MM.1S (cell line): ENCODE results near the gene SCYL2.
"Not testable (repeated sequence)": the region's sequence is repeated elsewhere in the genome, so short reads cannot be mapped to it uniquely, and the experiment has no call there.

ENCODE experiments used
- DNase-seq: peaks from one replicate; pipeline ENCODE4 v3.0.0-alpha.2; 2015
- H2AFZ ChIP-seq: fragments of 300-600 bp; sonication (generic); 2 replicates; pipeline ENCODE4 v1.6.0; 2016; ENCODE audit warnings: antibody characterized with exemption, low read length
- H3F3A ChIP-seq: fragments of 300-600 bp; sonication (generic); 2 replicates; pipeline ENCODE4 v1.6.1; 2016; ENCODE audit warnings: mild to moderate bottlenecking, antibody characterized with exemption, low read length, moderate library complexity, mixed read lengths; ENCODE audit not compliant: insufficient read depth
- H3K27ac ChIP-seq: fragments of 300-600 bp; sonication (generic); 2 replicates; pipeline ENCODE4 v1.5.1; 2016; ENCODE audit warnings: mild to moderate bottlenecking, low read length
- H3K27me3 ChIP-seq: fragments of 300-600 bp; sonication (generic); replicated peaks from 2 replicates; pipeline ENCODE4 v1.6.0; 2016; ENCODE audit warnings: low read length; ENCODE audit not compliant: insufficient read depth
- H3K36me3 ChIP-seq: fragments of 300-600 bp; sonication (generic); replicated peaks from 2 replicates; pipeline ENCODE4 v1.6.1; 2016; ENCODE audit warnings: mild to moderate bottlenecking, low read length, mixed read lengths; ENCODE audit not compliant: insufficient read depth
- H3K4me1 ChIP-seq: fragments of 300-600 bp; sonication (generic); 2 replicates; pipeline ENCODE4 v1.6.1; 2016; ENCODE audit warnings: low read length, mixed read lengths
- H3K4me2 ChIP-seq: fragments of 300-600 bp; sonication (generic); 2 replicates; pipeline ENCODE4 v1.6.0; 2016; ENCODE audit warnings: low read depth, low read length
- H3K4me3 ChIP-seq: fragments of 300-600 bp; sonication (generic); 2 replicates; pipeline ENCODE4 v1.5.1; 2016; ENCODE audit warnings: low read length, mixed read lengths
- H3K79me2 ChIP-seq: fragments of 300-600 bp; sonication (generic); 2 replicates; pipeline ENCODE4 v1.6.1; 2016; ENCODE audit warnings: mixed run types, low read length, mixed read lengths
- H3K9ac ChIP-seq: fragments of 300-600 bp; sonication (generic); 2 replicates; pipeline ENCODE4 v1.6.1; 2016; ENCODE audit warnings: low read length, mixed read lengths
- H3K9me2 ChIP-seq: fragments of 300-600 bp; sonication (generic); replicated peaks from 2 replicates; pipeline ENCODE4 v1.6.1; 2016; ENCODE audit warnings: mild to moderate bottlenecking, low read length, mixed read lengths; ENCODE audit not compliant: insufficient read depth
- H3K9me3 ChIP-seq: fragments of 300-600 bp; sonication (generic); replicated peaks from 2 replicates; pipeline ENCODE4 v1.6.1; 2016; ENCODE audit warnings: mild to moderate bottlenecking, low read length, mixed read lengths; ENCODE audit not compliant: insufficient read depth
- H4K20me1 ChIP-seq: fragments of 300-600 bp; sonication (generic); 2 replicates; pipeline ENCODE4 v1.6.1; 2016; ENCODE audit warnings: mild to moderate bottlenecking, low read length, moderate library complexity, mixed read lengths; ENCODE audit not compliant: insufficient read depth
- EZH2 ChIP-seq: fragments of 300-600 bp; sonication (generic); optimal IDR thresholded peaks from 2 replicates; pipeline ENCODE3; 2017; ENCODE audit warnings: low read depth, mild to moderate bottlenecking, antibody characterized with exemption, low read length, mixed read lengths
- EZH2phosphoT487 ChIP-seq: fragments of 300-600 bp; sonication (generic); IDR thresholded peaks from 2 replicates; pipeline ENCODE4 v1.6.1; 2018; ENCODE audit warnings: antibody characterized with exemption, low read length
- TF ChIP-seq, protein P1 (sequence below): fragments of 300-600 bp; sonication (generic); IDR thresholded peaks from 2 replicates; pipeline ENCODE4 v1.5.1; 2016; ENCODE audit warnings: antibody characterized with exemption, low read length, mixed read lengths

The SCYL2 gene, protein sequence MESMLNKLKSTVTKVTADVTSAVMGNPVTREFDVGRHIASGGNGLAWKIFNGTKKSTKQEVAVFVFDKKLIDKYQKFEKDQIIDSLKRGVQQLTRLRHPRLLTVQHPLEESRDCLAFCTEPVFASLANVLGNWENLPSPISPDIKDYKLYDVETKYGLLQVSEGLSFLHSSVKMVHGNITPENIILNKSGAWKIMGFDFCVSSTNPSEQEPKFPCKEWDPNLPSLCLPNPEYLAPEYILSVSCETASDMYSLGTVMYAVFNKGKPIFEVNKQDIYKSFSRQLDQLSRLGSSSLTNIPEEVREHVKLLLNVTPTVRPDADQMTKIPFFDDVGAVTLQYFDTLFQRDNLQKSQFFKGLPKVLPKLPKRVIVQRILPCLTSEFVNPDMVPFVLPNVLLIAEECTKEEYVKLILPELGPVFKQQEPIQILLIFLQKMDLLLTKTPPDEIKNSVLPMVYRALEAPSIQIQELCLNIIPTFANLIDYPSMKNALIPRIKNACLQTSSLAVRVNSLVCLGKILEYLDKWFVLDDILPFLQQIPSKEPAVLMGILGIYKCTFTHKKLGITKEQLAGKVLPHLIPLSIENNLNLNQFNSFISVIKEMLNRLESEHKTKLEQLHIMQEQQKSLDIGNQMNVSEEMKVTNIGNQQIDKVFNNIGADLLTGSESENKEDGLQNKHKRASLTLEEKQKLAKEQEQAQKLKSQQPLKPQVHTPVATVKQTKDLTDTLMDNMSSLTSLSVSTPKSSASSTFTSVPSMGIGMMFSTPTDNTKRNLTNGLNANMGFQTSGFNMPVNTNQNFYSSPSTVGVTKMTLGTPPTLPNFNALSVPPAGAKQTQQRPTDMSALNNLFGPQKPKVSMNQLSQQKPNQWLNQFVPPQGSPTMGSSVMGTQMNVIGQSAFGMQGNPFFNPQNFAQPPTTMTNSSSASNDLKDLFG

DNA sequence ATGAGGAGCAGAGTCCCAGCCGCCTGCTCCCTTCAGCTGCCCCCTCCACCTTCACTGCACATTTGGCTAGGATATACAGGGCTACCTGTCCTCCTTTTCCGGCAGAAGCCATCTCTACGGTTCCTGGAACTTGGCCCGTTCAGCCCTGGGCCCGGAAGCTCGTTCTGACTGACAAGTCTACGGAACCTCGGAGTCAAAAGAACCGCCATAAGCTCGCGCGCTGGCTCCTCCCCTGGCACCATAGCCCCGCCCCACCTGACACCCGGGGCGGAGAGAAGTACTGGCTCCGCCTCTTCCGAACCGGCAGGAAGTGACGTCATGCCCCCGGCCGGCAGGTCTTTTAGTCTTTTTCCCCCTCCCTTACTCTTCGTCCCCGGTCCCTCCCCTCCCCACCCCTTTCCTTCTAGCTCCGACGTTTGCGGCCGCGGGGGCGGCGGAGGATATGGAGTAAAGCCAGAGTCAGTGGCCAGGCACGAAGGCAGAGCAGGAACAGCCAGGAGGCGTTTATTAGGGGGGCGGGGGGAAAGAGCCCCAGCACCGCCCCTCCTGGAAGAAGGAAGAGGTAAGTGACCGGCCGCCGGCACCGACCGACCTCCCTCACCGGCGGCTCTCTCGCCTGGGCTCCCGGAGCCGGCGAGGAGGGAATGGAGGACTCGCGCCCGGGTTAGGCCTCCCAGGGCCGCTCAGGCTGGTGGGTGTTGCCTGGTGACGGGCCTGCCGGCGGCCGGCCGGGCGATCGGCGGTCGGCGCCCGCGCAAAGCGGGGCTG, at the start of gene SCYL2, which contains the start of gene DEPDC4:
SCYL2 (plus strand) TSS at position 343 of the 768 bp plus-strand sequence. CDS start 15,794 bp downstream, outside the sequence.
DEPDC4 (minus strand) TSS at position 245 of the 768 bp plus-strand sequence; CDS start at position 242, 3 bp downstream.
- peak within 1 kb of the TSS; percentile 77 for H3K4me2 ChIP-seq
- H3K9me2 ChIP-seq: no peaks in the 10 kb centered on the region
- no peaks in the 10 kb centered on the region for H3K36me3 ChIP-seq
- peaks cover 47% of the 10 kb centered on the region for H3K79me2 ChIP-seq
- DNase-seq: peak; percentile 90
- peaks cover 16% of the 10 kb centered on the region for H3K4me1 ChIP-seq
- no peaks in the 10 kb centered on the region for H4K20me1 ChIP-seq
- no peaks in the 10 kb centered on the region for H3K27me3 ChIP-seq
- H3K27ac ChIP-seq: peak within 1 kb of the TSS; percentile 91
- H3K9ac ChIP-seq: peak within 1 kb of the TSS; percentile 92
- peak within 1 kb of the TSS; percentile 80 for H3K4me3 ChIP-seq
- TF ChIP-seq EZH2 (no peak), EZH2phosphoT487 (no peak)
- TF ChIP-seq, protein P1, sequence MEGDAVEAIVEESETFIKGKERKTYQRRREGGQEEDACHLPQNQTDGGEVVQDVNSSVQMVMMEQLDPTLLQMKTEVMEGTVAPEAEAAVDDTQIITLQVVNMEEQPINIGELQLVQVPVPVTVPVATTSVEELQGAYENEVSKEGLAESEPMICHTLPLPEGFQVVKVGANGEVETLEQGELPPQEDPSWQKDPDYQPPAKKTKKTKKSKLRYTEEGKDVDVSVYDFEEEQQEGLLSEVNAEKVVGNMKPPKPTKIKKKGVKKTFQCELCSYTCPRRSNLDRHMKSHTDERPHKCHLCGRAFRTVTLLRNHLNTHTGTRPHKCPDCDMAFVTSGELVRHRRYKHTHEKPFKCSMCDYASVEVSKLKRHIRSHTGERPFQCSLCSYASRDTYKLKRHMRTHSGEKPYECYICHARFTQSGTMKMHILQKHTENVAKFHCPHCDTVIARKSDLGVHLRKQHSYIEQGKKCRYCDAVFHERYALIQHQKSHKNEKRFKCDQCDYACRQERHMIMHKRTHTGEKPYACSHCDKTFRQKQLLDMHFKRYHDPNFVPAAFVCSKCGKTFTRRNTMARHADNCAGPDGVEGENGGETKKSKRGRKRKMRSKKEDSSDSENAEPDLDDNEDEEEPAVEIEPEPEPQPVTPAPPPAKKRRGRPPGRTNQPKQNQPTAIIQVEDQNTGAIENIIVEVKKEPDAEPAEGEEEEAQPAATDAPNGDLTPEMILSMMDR: no peak
- H3K9me3 ChIP-seq: no peaks in the 10 kb centered on the region
- H3F3A ChIP-seq: peaks cover 10% of the 10 kb centered on the region; the same call in 1 of the 2 replicates
- H2AFZ ChIP-seq: peak within 1 kb of the TSS; percentile 91

DNA sequence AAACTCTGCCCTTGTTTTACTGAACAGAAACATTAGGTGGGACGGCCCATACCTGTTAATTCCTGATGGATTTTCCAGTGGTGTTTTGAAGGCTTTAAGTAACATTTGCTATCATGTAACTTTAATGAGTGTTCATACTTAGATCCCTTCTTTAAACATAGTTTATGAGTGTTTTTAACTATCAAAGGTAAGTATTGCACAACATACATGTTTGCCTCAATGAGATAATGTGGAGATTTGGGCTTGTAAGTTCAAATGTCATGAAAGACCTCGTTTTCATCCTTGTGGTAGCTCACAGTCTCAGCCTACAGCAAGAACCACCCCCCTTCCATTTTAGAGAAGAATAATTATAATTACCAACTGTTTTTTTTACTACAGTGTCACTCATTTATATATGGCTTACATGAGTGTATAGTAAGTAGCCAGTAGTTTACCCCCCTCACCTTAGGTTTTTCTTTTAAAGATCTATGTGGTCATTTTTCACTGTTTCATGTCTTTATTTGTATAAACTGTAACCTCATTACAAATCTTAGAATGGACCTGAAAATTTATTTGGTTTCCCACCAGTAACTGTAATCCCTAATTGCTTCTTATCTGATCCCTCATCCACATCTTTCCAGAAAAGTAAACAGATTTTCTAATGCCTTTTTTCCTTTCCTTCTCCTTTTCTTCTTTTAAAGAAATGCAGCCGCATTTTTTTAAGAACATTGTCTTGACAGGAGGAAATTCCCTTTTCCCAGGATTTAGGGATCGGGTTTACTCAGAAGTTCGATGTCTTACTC, 47.5 kb upstream of the SCYL2 start:
- H3F3A ChIP-seq: no peaks in the 10 kb centered on the region
- no peak overlapping the region for H3K9ac ChIP-seq
- TF ChIP-seq, protein P1: no peak
- no peak for TF ChIP-seq EZH2phosphoT487
- TF ChIP-seq EZH2: no peak
- no peak overlapping the region for H2AFZ ChIP-seq
- no peaks in the 10 kb centered on the region for H4K20me1 ChIP-seq
- H3K4me3 ChIP-seq: no peak overlapping the region
- no peaks in the 10 kb centered on the region for H3K4me1 ChIP-seq
- no peaks in the 10 kb centered on the region for H3K27me3 ChIP-seq
- H3K9me3 ChIP-seq: no peaks in the 10 kb centered on the region
- no peak overlapping the region for H3K4me2 ChIP-seq
- H3K9me2 ChIP-seq: no peaks in the 10 kb centered on the region
- no peak for DNase-seq
- no peaks in the 10 kb centered on the region; the same call in 1 of the 2 replicates for H3K36me3 ChIP-seq
- no peak overlapping the region for H3K27ac ChIP-seq
- H3K79me2 ChIP-seq: no peaks in the 10 kb centered on the region

DNA sequence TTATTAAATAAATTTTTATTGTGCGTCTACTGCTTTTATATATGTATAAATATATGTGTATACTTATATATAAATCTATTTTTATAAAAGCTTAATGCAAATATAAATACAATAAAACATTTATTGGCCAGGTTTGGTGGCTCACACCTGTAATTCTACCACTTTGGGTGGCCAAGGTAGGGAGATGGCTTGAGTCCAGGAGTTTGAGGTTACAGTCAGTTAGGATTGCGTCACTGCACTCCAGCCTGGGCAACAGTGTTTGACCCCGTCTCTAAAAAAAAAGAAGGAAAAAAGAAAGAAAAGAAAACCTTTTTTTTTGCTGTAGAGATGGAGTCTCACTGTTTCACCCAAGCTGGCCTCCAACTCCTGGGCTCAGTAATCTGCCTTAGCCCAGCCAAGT, 45.5 kb upstream of the SCYL2 start:
- Histone ChIP-seq H3K36me3 (no peaks in the 10 kb centered on the region; the same call in 1 of the 2 replicates), H3K4me2 (no peak overlapping the region), H3K27me3 (no peaks in the 10 kb centered on the region), H4K20me1 (no peaks in the 10 kb centered on the region), H3K9ac (no peak overlapping the region), H3K79me2 (no peaks in the 10 kb centered on the region), H3K9me2 (no peaks in the 10 kb centered on the region), H3K9me3 (no peaks in the 10 kb centered on the region), H3K4me3 (no peak overlapping the region), H2AFZ (no peak overlapping the region), H3K4me1 (no peaks in the 10 kb centered on the region), H3K27ac (no peak overlapping the region), H3F3A (no peaks in the 10 kb centered on the region)
- TF ChIP-seq, protein P1: no peak
- no peak for TF ChIP-seq EZH2phosphoT487
- TF ChIP-seq EZH2: no peak
- no peak for DNase-seq

DNA sequence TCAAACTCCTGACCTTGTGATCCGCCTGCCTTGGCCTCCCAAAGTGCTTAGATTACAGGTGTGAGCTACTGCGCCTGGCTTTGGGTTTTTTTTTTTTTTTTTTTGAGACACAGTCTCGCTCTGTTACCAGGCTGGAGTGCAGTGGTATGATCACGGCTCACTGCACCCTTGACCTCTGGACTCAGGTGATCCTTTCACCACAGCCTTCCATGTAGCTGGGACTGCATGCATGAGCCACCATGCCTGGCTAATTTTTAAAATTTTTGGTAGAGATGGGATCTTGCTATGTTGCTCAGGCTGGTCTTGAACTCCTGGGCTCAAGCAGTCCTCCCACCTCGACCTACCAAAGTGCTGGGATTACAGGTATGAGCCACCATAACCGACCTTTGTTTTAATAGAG, 44.8 kb upstream of the SCYL2 start:
- H3K9me2 ChIP-seq, H3K36me3 ChIP-seq, H3K27ac ChIP-seq, H3K9ac ChIP-seq, H3K4me2 ChIP-seq, H3K9me3 ChIP-seq, H3K27me3 ChIP-seq, H2AFZ ChIP-seq, H4K20me1 ChIP-seq, H3K79me2 ChIP-seq, H3F3A ChIP-seq, DNase-seq, H3K4me1 ChIP-seq, H3K4me3 ChIP-seq: not testable (repeated sequence)
